AG08395 (cell line): ENCODE measurements around the gene CACNA1B.
"Not testable (repeated sequence)": the region's sequence is repeated elsewhere in the genome, so short reads cannot be mapped to it uniquely, and the experiment has no call there.

Source experiments
- DNase-seq: peaks from one replicate; pipeline ENCODE4 v3.0.0; 2012; ENCODE audit warnings: mixed read lengths, low spot score

CACNA1B gene

GRCh38 chr9:137866226-137867141, 11.1 kb upstream of the CACNA1B start:
- no peak for DNase-seq

- no peak for DNase-seq
These were observed 7.2 kb upstream of the CACNA1B start for GRCh38 chr9:137870432-137870831.

- DNase-seq: no peak
These were observed 5.3 kb upstream of the CACNA1B start for GRCh38 chr9:137872296-137872695.

GRCh38 chr9:137873408-137873807, 4.2 kb upstream of the CACNA1B start:
- DNase-seq: no peak

- DNase-seq: no peak
These were observed 3.7 kb upstream of the CACNA1B start for GRCh38 chr9:137873858-137874362.

GRCh38 chr9:137875354-137875753, 2.2 kb upstream of the CACNA1B start:
- DNase-seq: no peak

GRCh38 chr9:137875846-137876245, 1.7 kb upstream of the CACNA1B start:
- no peak for DNase-seq

GRCh38 chr9:137876269-137876668, 1.3 kb upstream of the CACNA1B start:
- DNase-seq: no peak

- DNase-seq: no peak
These were observed 698 bp upstream of the CACNA1B start for GRCh38 chr9:137876781-137877386.

- peak; percentile 15 for DNase-seq
These were observed 762 bp downstream of the CACNA1B start for GRCh38 chr9:137878146-137878941.

GRCh38 chr9:137879052-137879451, 1.5 kb downstream of the CACNA1B start:
- no peak for DNase-seq

GRCh38 chr9:137879566-137880150, 2.1 kb downstream of the CACNA1B start:
- DNase-seq: no peak

GRCh38 chr9:137880160-137880975, 2.8 kb downstream of the CACNA1B start:
- no peak for DNase-seq

GRCh38 chr9:137880976-137881530, 3.5 kb downstream of the CACNA1B start:
- DNase-seq: no peak

- no peak for DNase-seq
These were observed 4.3 kb downstream of the CACNA1B start for GRCh38 chr9:137881591-137882505.

GRCh38 chr9:137882506-137882821, 4.9 kb downstream of the CACNA1B start:
- no peak for DNase-seq

GRCh38 chr9:137883977-137884376, 6.4 kb downstream of the CACNA1B start:
- DNase-seq: not testable (repeated sequence)

GRCh38 chr9:137884547-137884946, 7.0 kb downstream of the CACNA1B start:
- DNase-seq: not testable (repeated sequence)

GRCh38 chr9:137885121-137885520, 7.5 kb downstream of the CACNA1B start:
- DNase-seq: not testable (repeated sequence)

GRCh38 chr9:137888621-137889020, 11.0 kb downstream of the CACNA1B start:
- not testable (repeated sequence) for DNase-seq
